Limb (tissue), 2 donors: Measurements from ENCODE around the gene ARL15.

ENCODE experiments used
- DNase-seq, 2 donors: peaks; one replicate each; pipeline ENCODE4 v3.0.0-alpha.2; 2016; ENCODE audit errors: extremely low spot score in 2 of 2

Gene ARL15

GRCh38 chr5:54288568-54289217 lies 21.7 kb downstream of the ARL15 start:
- no peak for DNase-seq

GRCh38 chr5:54285686-54286085 lies 24.7 kb downstream of the ARL15 start:
- no peak for DNase-seq

DNA sequence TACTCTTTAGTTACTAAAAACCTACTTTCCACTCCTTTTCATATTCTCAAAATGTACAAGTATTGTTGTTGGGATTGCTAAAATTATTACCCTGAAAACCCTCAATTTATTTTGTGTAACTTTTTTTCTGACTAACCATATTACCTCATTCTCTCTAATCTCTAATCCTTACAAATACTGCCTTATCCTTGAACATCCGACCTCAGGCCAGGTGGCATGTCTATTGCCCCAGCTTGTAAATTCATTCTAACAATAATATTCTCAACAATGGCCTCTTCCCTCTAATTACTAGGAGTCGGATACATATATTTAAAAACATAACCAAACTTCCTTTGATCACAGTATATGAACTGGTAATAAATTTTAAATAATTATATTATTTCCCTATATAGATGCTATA lies 25.8 kb downstream of the ARL15 start:
- no peak for DNase-seq

GRCh38 chr5:54282876-54283275 lies 27.5 kb downstream of the ARL15 start:
- DNase-seq, result no peak

GRCh38 chr5:54281960-54282692 lies 28.2 kb downstream of the ARL15 start:
- no peak for DNase-seq

GRCh38 chr5:54279960-54280359 lies 30.4 kb downstream of the ARL15 start:
- DNase-seq, result no peak

- no peak for DNase-seq
Observed at GRCh38 chr5:54278979-54279717, 31.2 kb downstream of the ARL15 start.

DNA sequence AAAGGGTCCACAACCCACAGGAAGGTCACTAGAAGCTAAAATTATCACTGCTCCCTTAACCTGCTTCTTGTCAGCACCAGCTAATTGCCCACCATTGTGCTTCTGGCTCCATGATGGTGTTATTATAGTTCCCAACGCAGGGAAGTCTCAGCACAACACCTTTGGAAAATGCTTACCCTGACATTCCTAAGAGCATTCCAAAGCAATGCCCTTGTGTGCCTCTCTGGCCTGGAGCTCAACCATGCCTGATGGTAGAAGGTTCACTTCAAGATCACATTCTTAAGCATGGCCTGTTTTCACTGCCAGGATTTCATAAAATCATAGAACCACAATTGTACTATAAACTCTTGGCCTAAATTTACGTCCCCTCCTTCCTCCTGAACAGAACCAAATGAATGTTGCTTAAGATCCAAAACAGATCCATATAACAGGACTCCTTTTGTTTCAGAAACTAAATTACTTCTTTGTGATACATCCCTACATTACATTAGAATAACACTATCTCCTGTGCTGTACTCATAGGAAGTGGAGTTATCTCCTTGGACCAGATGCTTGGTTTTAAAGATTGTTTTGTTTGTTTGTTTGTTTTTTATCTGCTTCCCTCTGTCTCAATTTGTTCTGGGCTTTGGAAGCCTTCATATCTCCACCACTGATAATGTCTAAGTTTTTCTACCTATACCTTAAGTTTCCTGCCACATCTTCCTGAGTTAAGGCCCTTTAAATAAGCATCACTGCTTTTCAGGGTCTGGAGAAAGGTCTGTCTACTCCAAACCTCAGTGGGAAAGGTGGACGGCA lies 32.1 kb downstream of the ARL15 start:
- DNase-seq, result no peak

DNA sequence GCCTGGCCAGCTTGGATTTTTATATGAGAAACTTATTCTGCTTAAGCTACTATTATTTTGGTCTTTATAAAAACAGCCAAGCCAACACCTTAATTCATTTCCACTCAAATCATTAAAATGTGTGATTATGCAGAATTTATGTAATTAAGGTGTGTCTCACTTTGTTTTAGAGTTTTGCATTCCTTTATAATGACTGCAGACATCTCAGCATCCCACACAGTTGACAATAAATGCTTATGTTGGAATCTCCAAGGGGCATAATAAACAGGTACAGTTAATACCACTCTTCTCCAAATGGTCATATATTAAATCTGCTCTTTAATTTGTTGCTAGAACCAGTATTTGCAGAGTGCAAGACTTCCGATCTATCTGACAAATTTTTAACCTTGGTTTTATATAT lies 34.3 kb downstream of the ARL15 start:
- DNase-seq, result no peak

- no peak for DNase-seq
Observed at GRCh38 chr5:54275361-54275760, 35.0 kb downstream of the ARL15 start.

DNA sequence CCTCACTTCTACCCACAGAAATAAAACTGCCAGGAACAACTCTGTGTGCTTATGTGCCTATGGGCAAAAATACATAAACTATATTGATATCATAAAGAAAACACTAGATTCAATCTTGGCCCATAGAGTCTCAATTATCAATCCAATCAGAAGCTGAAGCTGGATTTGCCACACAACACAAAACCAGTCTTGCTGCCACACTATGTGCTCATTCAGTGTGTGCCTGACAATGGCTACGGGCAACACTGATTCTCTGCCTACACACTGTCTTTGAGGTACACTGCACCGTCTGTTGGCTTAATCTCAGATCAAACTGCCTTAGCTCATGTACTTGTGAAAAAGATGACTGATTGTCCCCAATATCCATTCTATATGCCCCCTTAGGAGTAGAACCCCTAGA lies 35.4 kb downstream of the ARL15 start:
- DNase-seq, result no peak

GRCh38 chr5:54273715-54274114 lies 36.7 kb downstream of the ARL15 start:
- DNase-seq, result no peak

GRCh38 chr5:54272746-54273145 lies 37.6 kb downstream of the ARL15 start:
- no peak for DNase-seq

DNA sequence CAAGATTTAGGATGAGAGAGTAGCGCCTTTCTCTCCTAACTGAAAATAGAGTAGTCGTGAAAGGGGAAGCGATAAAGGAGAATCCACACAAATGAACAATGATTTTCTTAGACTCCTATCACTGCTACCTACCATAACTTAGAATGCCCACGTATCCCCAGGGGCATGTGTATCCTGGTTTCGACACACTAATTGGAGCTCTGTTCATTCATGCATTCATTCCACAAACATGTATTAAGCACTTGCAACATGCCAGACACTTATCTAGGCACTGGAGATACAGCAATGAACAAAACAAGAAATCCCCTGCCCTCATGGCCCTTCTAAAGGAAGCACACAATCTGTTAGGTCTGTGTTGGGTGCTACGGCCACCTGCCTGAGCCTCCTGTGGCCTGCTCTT lies 40.0 kb downstream of the ARL15 start:
- no peak for DNase-seq

GRCh38 chr5:54264574-54264973 lies 45.8 kb downstream of the ARL15 start:
- no peak for DNase-seq

DNA sequence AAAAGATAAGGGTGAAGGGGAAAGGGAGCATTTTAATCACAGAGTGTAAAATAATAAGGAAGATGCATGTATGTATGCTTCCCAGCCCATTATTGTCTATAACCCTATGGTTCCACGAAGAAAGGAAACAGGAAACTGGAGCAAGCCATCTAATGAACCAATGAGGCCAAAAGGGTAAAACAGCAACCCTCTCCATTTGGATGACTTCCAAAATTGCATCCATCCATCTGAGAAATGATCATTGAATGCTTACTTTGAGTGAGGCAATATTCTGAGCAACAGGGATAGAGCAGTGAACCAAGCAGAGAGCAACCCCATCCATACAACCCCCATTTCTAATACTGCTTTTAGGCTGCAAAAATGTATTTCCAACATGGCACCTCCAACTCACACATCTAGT lies 46.9 kb downstream of the ARL15 start:
- DNase-seq, result no peak

GRCh38 chr5:54261596-54261995 lies 48.8 kb downstream of the ARL15 start:
- DNase-seq, result no peak

DNA sequence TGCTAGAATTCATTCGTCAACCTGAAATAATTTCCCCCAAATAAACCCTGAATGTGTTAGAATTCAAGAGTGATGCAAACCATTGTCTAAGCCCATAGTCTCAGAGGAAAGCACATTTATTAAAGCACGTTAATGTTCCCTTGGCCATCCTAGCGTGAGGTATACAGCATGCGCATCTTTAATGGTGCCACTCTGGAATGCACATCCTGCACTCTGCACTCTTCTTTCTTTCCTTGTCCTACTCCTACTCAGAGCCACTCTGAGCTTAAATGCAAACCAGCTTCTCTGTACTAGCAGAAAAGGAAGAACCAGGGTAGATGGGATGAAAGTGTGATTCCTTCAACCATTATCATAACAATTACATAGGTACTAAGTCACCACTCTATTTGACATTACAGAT lies 50.4 kb downstream of the ARL15 start:
- DNase-seq, result no peak

DNA sequence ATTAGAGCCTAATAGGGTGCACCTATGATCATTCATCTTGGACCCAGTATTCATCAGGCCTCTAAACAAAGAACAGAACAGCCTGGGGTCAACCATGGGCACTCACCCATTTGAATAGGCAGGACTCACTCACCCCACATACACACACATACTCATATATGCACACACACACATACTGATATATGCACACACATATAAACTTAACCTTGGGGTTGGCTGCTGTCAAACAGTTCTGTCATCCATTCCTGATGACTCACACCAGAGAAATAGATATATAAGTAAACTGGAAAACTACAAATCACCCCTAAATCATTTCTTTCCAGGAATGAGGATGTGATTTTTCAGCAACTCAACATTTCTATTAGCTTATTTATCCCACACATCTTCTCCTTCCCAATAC lies 51.3 kb downstream of the ARL15 start:
- no peak for DNase-seq

- DNase-seq, result no peak
Observed at GRCh38 chr5:54257366-54258118, 52.8 kb downstream of the ARL15 start.
